ENCODE measurements around the gene FAH. TPM values are rescaled to one million over a fixed set of nuclear protein-coding genes. Genes with fewer than 3 reads are reported as not detected.

FAH gene
- total RNA-seq, result 17.1 and 19.4 TPM in 2 replicates

GRCh38 chr15:80152896-80153876, at the start of gene FAH:
Gene FAH, plus strand, starts transcription at chr15:80152999. Its CDS starts 56 bp downstream, at chr15:80153055.

Other genes starting within 250 kb of the FAH start
- gene BCL2A1, start 181.8 kb upstream of the FAH start, total RNA-seq, result 0.13 and 0.89 TPM in 2 replicates
- 81.6 and 82.4 TPM in 2 replicates for gene ZFAND6, start 93.3 kb upstream of the FAH start, total RNA-seq
- gene CTXND1, start 99.2 kb downstream of the FAH start, total RNA-seq, result not detected in 2 replicates

All from mammary microvascular endothelial cell (primary cell).